ENCODE data around the gene DPAGT1.

DPAGT1 gene

DNA sequence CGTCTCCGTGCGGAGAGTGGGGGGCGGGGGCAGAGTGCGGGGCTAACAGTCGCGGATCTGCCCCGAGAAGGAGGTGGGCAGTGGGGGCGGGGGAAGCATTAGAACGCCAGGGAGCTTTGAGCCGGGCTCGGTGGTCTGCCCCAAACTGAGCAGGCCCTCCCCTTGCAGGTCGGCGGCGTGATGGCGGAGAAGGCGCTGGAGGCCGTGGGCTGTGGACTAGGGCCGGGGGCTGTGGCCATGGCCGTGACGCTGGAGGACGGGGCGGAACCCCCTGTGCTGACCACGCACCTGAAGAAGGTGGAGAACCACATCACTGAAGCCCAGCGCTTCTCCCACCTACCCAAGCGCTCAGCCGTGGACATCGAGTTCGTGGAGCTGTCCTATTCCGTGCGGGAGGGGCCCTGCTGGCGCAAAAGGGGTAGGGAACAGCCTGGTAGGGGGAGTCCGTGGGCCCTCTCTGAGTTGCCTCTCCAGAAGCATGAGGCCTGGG is 48.2 kb upstream of the DPAGT1 start:
- no peak overlapping the region for H3K27ac ChIP-seq (ENCODE audit: extremely low read depth, low read depth, low read length)
- POLR2A ChIA-PET = interaction anchor here (0.7 kb wide), 1 partner anchor 65 kb away, joined by 3 read pairs; no protein-coding TSS in a partner anchor
- peak; percentile 49; the same call in 1 of the 2 replicates for TF ChIP-seq SP2 (tag by site-specific recombination; IDR thresholded peaks at IDR 0.05)
- no peak for TF ChIP-seq ZNF37A (tag by site-specific recombination; IDR thresholded peaks at IDR 0.05)
- TF ChIP-seq, protein P1, sequence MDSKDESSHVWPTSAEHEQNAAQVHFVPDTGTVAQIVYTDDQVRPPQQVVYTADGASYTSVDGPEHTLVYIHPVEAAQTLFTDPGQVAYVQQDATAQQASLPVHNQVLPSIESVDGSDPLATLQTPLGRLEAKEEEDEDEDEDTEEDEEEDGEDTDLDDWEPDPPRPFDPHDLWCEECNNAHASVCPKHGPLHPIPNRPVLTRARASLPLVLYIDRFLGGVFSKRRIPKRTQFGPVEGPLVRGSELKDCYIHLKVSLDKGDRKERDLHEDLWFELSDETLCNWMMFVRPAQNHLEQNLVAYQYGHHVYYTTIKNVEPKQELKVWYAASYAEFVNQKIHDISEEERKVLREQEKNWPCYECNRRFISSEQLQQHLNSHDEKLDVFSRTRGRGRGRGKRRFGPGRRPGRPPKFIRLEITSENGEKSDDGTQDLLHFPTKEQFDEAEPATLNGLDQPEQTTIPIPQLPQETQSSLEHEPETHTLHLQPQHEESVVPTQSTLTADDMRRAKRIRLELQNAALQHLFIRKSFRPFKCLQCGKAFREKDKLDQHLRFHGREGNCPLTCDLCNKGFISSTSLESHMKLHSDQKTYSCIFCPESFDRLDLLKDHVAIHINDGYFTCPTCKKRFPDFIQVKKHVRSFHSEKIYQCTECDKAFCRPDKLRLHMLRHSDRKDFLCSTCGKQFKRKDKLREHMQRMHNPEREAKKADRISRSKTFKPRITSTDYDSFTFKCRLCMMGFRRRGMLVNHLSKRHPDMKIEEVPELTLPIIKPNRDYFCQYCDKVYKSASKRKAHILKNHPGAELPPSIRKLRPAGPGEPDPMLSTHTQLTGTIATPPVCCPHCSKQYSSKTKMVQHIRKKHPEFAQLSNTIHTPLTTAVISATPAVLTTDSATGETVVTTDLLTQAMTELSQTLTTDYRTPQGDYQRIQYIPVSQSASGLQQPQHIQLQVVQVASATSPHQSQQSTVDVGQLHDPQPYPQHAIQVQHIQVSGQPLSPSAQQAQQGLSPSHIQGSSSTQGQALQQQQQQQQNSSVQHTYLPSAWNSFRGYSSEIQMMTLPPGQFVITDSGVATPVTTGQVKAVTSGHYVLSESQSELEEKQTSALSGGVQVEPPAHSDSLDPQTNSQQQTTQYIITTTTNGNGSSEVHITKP (tag by site-specific recombination; IDR thresholded peaks at IDR 0.05) = no peak
- peak; percentile 56; the same call in 1 of the 2 replicates for TF ChIP-seq EGR2 (tag by site-specific recombination; IDR thresholded peaks at IDR 0.05; ENCODE audit: low read depth)
- TF ChIP-seq ZNF155 (tag by site-specific recombination; IDR thresholded peaks at IDR 0.05) = no peak
- TF ChIP-seq SETDB1 (IDR thresholded peaks at IDR 0.05; ENCODE audit: insufficient read length, low read length) = no peak
- TF ChIP-seq ZNF530 (tag by site-specific recombination; IDR thresholded peaks at IDR 0.05; ENCODE audit: low read depth) = no peak
- TF ChIP-seq, protein P2, sequence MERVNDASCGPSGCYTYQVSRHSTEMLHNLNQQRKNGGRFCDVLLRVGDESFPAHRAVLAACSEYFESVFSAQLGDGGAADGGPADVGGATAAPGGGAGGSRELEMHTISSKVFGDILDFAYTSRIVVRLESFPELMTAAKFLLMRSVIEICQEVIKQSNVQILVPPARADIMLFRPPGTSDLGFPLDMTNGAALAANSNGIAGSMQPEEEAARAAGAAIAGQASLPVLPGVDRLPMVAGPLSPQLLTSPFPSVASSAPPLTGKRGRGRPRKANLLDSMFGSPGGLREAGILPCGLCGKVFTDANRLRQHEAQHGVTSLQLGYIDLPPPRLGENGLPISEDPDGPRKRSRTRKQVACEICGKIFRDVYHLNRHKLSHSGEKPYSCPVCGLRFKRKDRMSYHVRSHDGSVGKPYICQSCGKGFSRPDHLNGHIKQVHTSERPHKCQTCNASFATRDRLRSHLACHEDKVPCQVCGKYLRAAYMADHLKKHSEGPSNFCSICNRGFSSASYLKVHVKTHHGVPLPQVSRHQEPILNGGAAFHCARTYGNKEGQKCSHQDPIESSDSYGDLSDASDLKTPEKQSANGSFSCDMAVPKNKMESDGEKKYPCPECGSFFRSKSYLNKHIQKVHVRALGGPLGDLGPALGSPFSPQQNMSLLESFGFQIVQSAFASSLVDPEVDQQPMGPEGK (tag by site-specific recombination; IDR thresholded peaks at IDR 0.05) = no peak
- TF ChIP-seq ZNF792 (tag by site-specific recombination; IDR thresholded peaks at IDR 0.05) = no peak
- TF ChIP-seq ZBTB20 (tag by site-specific recombination; IDR thresholded peaks at IDR 0.05) = 0 out of 2 replicates have a peak, but pooled peaks have one; percentile 56
- peak; percentile 37; the same call in 1 of the 2 replicates for TF ChIP-seq ZFHX2 (tag by site-specific recombination; conservative IDR thresholded peaks at IDR 0.05)
- no peak for TF ChIP-seq ZNF214 (tag by site-specific recombination; IDR thresholded peaks at IDR 0.05; ENCODE audit: borderline replicate concordance)
- H3K36me3 ChIP-seq (ENCODE audit: control insufficient read depth in 2 of 2, insufficient read depth in 1 of 2, low read length in 2 of 2) = peaks cover 0 to 11% of the 10 kb centered on the region in 2 experiments; a peak in 1 of 3 replicates
- no peaks in the 10 kb centered on the region for H3K9me3 ChIP-seq (ENCODE audit: control insufficient read depth, insufficient read depth, low read depth, low read length)
- no peaks in the 10 kb centered on the region for H3K4me1 ChIP-seq (ENCODE audit: control insufficient read depth, insufficient read depth, low read length)
- CTCF ChIA-PET = interaction anchor here (0.5 to 1.0 kb wide), 2 partner anchors 57 to 87 kb away, joined by 3 read pairs; partner anchors contain the start of gene CBL
- H3K4me3 ChIP-seq (ENCODE audit: low read depth, low read length) = no peak overlapping the region

DNA sequence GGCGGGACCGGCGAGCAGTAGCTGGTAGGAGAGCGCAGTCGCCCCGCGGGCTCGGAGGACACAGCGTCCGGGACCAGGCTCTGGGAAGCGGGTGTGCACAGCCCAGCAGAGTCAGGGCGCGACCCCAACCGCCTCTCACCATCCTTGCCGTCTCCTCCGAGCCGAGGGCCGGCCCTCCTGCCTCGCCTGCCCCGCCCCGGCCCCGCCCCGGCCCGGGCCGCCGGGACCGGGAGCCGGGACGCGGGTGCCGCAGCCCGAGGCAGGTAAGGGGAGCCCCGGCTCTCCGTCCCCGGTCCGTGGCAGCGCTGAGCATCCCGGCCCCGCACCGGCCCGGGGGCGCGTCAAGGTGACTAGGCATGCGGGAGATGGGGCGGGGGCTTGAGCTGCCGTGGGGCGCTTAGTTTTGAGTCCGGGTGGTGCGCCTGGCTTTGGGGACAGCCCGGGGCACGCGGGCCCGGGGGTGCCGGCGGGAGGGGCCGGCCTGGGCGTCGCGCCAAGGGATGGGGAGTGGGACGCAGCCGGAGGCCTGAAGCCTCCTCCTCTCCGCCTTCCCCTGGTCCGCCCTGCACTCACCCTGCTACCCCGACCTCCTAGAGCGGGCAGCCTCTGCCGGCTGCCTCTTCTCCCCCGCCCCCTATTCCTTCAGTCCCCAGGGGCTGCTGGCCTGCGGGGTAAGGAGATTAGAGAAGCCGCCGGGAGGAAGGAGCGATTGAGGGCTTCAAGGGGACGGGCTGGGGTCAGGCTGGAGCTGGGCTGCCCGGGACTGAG is 47.5 kb upstream of the DPAGT1 start, which contains the start of gene ABCG4:
Gene ABCG4 (plus strand): TSS at position 35 of the 768 bp plus-strand sequence. CDS start 914 bp downstream, outside the sequence.
- no peak within 1 kb of the TSS; the same call in 1 of the 2 replicates for H3K27ac ChIP-seq (ENCODE audit: extremely low read depth, low read depth, low read length)
- no peaks in the 10 kb centered on the region for H3K9me3 ChIP-seq (ENCODE audit: control insufficient read depth, insufficient read depth, low read depth, low read length)
- H3K36me3 ChIP-seq (ENCODE audit: control insufficient read depth in 2 of 2, insufficient read depth in 1 of 2, low read length in 2 of 2) = peaks cover 0 to 8% of the 10 kb centered on the region in 2 experiments; a peak in 1 of 3 replicates
- no peaks in the 10 kb centered on the region for H3K4me1 ChIP-seq (ENCODE audit: control insufficient read depth, insufficient read depth, low read length)
- ChIA-PET CTCF (interaction anchor here (0.7 to 1.0 kb wide), 3 partner anchors 20 to 158 kb away, joined by 3 to 4 read pairs (median 3); partner anchors contain the start of gene CBL), POLR2A (interaction anchor here (1.0 to 1.8 kb wide), 2 partner anchors 20 to 168 kb away, joined by 3 to 6 read pairs; partner anchors contain the start of gene MCAM)
- H3K4me3 ChIP-seq (ENCODE audit: low read depth, low read length) = peak within 1 kb of the TSS; percentile 56
- peak; percentile 54; the same call in 1 of the 2 replicates for TF ChIP-seq ZFHX2 (tag by site-specific recombination; conservative IDR thresholded peaks at IDR 0.05)
- no peak for TF ChIP-seq ZNF610 (tag by site-specific recombination; IDR thresholded peaks at IDR 0.05; ENCODE audit: borderline replicate concordance)
- no peak for TF ChIP-seq ZNF223 (tag by site-specific recombination; IDR thresholded peaks at IDR 0.05)
- TF ChIP-seq ZNF707 (tag by site-specific recombination; IDR thresholded peaks at IDR 0.05) = no peak
- no peak for TF ChIP-seq ZNF791 (tag by site-specific recombination; IDR thresholded peaks at IDR 0.05)
- no peak for TF ChIP-seq ZNF121 (tag by site-specific recombination; IDR thresholded peaks at IDR 0.05)
- TF ChIP-seq ZSCAN16 (tag by site-specific recombination; IDR thresholded peaks at IDR 0.05) = no peak
- TF ChIP-seq, protein P3, sequence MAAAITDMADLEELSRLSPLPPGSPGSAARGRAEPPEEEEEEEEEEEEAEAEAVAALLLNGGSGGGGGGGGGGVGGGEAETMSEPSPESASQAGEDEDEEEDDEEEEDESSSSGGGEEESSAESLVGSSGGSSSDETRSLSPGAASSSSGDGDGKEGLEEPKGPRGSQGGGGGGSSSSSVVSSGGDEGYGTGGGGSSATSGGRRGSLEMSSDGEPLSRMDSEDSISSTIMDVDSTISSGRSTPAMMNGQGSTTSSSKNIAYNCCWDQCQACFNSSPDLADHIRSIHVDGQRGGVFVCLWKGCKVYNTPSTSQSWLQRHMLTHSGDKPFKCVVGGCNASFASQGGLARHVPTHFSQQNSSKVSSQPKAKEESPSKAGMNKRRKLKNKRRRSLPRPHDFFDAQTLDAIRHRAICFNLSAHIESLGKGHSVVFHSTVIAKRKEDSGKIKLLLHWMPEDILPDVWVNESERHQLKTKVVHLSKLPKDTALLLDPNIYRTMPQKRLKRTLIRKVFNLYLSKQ (tag by site-specific recombination; IDR thresholded peaks at IDR 0.05; ENCODE audit: borderline replicate concordance) = no peak
- no peak for TF ChIP-seq RBAK (tag by site-specific recombination; IDR thresholded peaks at IDR 0.05)
- TF ChIP-seq ZNF677 (tag by site-specific recombination; IDR thresholded peaks at IDR 0.05) = no peak
- no peak for TF ChIP-seq ZFP37 (tag by site-specific recombination; IDR thresholded peaks at IDR 0.05)
- no peak for TF ChIP-seq ZNF404 (tag by site-specific recombination; IDR thresholded peaks at IDR 0.05)
- TF ChIP-seq ZNF48 (tag by site-specific recombination; IDR thresholded peaks at IDR 0.05) = no peak
- TF ChIP-seq ZNF354C (tag by site-specific recombination; IDR thresholded peaks at IDR 0.05; ENCODE audit: borderline replicate concordance, low read depth) = no peak
- no peak for TF ChIP-seq ZNF548 (tag by site-specific recombination; IDR thresholded peaks at IDR 0.05)
- no peak for TF ChIP-seq OSR2 (tag by site-specific recombination; IDR thresholded peaks at IDR 0.05)
- no peak for TF ChIP-seq ZBTB1 (tag by site-specific recombination; IDR thresholded peaks at IDR 0.05)
